ENCODE results near the gene LURAP1L.

DNA sequence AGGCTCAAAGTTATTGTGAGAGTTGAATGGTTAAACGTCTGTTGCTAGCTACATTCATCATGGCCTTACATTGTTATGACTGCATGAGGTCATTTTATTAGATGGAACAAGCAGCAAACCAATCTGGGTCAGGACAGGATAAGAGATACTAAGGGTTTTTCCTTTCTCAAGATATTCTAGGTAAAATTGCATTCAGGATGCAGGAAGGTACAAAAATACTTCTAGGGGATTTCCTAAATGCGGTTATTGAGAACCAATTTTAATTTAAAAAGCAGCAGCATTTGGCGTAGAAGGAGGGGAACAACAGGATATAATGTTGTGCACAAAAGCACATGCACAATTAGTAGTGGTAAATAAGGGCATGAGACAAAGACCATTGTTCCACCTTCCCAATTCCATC, 39.2 kb upstream of the LURAP1L start:
- no peak for TF ChIP-seq EZH2 (IDR thresholded peaks at IDR 0.05; ENCODE audit: insufficient read depth, low read length)
- TF ChIP-seq, protein P1, sequence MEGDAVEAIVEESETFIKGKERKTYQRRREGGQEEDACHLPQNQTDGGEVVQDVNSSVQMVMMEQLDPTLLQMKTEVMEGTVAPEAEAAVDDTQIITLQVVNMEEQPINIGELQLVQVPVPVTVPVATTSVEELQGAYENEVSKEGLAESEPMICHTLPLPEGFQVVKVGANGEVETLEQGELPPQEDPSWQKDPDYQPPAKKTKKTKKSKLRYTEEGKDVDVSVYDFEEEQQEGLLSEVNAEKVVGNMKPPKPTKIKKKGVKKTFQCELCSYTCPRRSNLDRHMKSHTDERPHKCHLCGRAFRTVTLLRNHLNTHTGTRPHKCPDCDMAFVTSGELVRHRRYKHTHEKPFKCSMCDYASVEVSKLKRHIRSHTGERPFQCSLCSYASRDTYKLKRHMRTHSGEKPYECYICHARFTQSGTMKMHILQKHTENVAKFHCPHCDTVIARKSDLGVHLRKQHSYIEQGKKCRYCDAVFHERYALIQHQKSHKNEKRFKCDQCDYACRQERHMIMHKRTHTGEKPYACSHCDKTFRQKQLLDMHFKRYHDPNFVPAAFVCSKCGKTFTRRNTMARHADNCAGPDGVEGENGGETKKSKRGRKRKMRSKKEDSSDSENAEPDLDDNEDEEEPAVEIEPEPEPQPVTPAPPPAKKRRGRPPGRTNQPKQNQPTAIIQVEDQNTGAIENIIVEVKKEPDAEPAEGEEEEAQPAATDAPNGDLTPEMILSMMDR (IDR thresholded peaks at IDR 0.05; ENCODE audit: insufficient read depth, low read depth, low read length), result no peak
